Putamen (tissue), 1 donor: ENCODE measurements around the gene CASP8AP2.
"Not testable (repeated sequence)": the region's sequence is repeated elsewhere in the genome, so short reads cannot be mapped to it uniquely, and the experiment has no call there.

Experiments used
- DNase-seq: peaks from one replicate; pipeline ENCODE4 v3.0.0-alpha.2; 2016; ENCODE audit warnings: low spot score

Gene CASP8AP2

DNA sequence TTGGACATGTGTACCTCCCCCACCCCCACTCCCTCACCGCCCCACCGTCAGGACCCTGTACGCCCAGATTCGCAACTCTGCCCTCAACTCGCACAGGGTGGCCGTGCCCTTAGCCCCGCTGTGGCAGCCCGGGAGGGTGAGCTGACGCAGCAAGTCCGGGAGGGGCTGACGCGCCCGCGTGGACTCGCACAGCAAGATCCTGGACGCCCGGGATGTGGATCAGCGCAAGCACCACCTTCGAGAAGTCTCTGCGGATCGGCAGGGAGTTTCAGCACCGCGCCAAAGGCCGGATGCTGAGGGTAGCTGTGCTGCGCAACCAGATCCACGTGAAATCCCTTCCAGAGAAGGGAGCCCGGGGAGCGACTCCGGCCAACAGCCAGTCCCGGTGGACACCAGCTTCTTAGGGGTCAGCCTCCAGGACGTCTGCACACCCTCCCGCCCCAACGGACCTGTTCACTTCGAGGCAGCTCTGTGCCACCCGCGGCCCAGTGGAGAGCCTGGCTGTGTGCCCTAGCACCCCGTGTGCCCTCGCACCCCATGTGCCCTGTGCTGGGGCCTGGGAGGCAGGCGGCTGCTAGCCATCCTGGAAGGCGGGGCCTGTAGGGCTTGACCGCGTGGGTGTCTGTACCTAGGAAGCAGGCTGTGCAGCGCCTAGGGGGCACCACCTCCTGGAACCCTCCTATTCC is 57.9 kb downstream of the CASP8AP2 start:
- DNase-seq: no peak

DNA sequence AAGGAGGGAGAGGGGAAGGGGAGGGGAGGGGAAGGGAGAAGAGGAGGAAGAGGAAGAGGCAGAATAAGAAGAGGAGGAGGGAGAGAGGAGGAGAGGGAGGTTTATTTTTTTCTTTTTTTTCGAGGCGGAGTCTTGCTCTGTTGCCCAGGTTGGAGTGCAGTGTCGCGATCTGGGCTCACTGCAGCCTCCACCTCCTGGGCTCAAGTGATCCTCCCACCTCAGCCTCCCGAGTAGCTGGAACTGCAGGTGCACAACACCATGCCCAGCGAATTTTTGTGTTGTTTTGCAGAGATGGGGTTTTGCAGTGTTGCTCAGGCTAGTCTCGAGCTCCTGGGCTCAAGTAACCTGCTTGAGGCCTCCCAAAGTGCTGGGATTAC is 58.4 kb downstream of the CASP8AP2 start:
- no peak for DNase-seq

DNA sequence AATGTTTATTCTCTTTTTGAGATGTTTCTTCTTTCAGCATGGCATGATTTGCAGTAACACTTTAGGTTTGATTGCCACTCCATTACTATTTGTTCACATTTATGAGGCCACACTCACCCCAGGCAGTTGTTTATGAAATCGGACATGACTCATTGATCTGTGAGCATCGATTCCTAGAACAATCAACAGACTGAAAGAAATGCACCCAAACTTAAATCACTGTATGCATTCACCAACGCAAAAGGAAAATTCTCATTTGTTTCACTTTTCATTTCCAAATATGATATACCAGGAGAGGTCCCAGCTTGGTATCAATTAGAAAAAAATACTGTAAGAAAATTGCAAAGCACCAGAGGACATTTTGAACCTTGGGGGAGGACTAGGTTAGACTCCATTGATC is 59.2 kb downstream of the CASP8AP2 start:
- no peak for DNase-seq

DNA sequence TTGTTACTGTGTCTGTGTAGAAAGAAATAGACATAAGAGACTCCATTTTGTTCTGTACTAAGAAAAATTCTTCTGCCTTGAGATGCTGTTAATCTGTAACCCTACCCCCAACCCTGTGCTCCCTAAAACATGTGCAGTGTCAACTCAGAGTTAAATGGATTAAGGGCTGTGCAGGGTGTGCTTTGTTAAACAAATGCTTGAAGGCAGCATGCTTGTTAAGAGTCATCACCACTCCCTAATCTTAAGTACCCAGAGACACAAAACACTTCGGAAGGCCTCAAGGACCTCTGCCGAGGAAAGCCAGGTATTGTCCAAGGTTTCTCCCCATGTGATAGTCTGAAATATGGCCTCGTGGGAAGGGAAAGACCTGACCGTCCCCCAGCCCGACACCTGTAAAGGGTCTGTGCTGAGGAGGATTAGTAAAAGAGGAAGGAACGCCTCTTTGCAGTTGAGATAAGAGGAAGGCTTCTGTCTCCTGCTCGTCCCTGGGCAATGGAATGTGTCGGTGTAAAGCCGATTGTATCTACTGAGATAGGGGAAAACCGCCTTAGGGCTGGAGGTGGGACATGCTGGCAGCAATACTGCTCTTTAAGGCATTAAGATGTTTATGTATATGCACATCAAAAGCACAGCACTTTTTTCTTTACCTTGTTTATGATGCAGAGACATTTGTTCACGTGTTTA is 61.3 kb downstream of the CASP8AP2 start:
- DNase-seq: not testable (repeated sequence)

DNA sequence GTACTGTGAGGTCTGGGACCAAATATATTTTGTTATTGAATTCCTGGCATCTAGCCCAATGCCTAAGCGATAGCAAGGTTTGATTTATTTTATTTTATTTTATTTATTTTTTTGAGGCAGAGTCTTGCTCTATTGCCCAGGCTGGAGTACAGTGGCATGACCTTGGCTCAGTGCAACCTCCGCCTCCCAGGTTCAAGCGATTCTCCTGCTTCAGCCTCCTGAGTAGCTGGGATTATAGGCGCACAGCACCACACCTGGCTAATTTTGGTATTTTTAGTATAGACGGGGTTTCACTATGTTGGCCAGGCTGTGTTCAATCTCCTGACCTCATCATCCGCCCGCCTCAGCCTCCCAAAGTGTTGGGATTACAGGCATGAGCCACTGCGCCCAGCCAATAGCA is 62.9 kb downstream of the CASP8AP2 start:
- not testable (repeated sequence) for DNase-seq

DNA sequence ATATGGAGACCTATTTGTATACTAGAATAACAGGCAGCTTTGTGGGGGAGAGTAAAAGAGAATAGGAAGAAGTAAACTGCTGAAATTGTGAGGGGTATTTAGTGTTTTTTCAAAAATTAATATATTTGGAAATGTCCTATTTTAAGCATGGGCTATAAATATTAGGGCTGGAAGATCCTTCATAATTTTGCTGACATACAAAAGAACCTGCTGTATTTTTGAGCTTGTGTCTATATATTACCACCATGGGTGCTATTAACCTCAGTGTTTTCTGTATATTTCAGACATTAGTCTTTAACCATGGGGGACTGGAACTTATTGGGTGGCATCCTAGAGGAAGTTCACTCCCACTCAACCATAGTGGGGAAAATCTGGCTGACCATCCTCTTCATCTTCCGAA is 64.5 kb downstream of the CASP8AP2 start, which contains the start of gene GJA10:
TSS of gene GJA10 (plus strand) at position 301 of the 400 bp plus-strand sequence. CDS start at position 301, 0 bp downstream.
- no peak for DNase-seq

DNA sequence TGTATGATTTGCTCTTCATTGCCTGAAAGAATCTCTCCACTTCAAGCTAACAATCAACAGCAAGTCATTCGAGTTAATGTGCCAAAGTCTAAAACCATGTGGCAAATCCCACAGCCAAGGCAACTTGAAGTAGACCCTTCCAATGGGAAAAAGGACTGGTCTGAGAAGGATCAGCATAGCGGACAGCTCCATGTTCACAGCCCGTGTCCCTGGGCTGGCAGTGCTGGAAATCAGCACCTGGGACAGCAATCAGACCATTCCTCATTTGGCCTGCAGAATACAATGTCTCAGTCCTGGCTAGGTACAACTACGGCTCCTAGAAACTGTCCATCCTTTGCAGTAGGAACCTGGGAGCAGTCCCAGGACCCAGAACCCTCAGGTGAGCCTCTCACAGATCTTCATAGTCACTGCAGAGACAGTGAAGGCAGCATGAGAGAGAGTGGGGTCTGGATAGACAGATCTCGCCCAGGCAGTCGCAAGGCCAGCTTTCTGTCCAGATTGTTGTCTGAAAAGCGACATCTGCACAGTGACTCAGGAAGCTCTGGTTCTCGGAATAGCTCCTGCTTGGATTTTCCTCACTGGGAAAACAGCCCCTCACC is 65.7 kb downstream of the CASP8AP2 start:
- no peak for DNase-seq

DNA sequence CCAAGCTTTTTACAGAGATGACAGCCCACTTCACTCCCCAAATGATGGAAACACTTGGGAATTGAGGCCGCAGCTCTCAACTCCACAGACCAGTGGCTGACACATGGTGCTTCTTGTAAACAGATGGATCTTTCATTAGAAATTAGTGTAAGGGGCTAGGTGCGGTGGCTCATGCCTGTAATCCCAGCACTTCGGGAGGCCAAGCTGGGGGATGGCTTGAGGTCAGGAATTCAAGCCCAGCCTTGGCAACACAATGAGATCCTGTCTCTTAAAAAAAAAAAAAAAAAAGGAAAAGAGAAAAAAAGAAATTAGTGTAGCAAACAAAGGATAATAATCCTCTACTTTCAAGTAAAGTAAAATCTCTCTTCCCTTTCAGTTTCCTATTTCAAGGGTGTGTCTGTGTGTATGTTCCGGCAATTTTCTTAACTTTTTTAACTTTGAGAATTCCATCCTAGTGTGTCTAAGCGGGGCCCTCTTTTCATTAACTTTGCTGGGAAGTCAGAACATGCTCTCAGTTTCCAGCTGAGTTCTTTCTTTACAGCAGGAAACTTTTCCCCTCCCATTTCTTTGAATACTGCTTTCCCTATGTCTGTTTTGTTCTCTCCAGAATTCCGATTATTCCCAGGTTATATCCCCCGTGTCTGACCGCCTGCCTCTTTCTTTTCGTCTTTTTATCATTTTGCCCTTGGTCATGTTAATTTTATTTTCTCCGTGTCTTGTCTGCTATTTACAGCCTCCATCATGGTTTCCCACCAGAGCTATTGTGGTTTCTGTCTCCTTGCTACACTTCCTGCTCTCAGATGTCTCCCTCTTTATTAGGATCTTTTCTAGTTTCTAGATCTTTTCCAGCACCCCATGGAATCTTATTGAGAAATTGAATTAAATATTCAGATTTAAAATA is 80.6 kb downstream of the CASP8AP2 start:
- not testable (repeated sequence) for DNase-seq

DNA sequence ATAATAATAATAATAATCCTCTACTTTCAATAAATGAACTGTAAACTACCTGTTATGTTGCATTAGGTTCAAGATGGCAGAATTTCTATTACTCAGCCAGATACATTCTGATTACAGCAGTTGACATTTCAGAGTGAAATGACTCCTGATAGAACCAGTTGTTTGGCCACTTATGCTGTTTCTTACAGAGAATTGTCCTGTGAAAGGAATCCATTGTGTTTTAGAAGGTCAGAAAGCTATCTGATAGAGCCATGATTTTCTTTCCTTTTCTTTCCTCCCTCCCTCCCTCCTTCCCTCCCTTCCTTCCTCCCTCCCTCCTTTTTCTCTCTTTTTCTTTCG is 81.2 kb downstream of the CASP8AP2 start:
- DNase-seq: no peak

DNA sequence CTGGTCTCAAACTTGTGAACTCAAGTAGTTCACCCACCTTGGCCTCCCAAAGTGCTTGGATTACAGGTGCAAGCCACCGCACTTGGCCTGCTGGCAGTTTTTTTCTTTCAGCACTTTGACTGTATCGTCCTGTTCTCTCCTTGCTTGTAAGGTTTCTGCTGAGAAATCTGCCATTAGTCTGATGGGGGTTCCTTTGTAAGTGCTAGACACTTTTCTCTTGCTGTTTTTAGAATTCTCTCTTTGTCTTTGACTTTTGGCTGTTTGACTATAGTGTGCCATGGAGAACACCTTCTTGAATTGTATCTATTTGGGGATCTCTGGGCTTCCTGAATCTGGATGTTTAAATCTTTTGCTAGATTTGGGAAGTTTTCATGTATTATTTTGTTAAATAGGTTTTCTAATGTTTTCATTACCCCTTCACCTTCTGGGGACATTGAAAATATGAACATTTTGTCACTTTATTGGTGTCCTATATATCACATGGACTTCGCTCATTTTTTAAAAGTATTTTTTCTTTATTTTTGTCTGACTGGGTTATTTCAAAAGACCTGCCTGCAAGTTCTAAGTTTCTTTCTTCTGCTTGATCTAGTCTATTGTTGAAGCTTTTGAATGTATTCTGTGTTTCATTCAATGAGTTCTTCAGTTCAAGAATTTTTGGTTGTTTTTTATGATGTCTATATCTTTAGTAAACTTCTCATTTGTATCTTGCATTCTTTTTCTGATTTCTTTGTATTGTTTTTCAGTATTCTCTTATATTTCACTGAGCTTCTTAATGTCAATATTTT is 86.6 kb downstream of the CASP8AP2 start:
- DNase-seq: no peak

DNA sequence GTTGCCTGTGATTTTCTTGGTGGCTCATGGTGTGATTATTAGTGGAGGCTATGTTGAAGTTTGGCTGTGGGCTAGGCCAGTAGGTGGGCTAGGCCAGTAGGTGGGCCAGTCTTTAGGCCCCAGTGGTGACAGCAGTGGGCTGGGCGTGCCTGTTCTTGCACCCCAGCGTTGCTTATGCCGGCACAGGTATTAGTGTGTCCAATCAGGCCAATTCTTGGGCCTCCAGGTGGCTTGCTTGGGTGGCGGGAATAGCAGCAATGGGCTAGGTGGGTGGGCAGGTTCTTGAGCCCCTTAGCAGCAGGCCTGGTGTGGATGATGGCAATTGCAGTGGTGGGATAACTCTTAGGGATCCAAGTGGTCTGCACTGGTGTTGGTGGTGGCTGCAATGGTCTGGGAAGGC is 87.5 kb downstream of the CASP8AP2 start:
- no peak for DNase-seq

DNA sequence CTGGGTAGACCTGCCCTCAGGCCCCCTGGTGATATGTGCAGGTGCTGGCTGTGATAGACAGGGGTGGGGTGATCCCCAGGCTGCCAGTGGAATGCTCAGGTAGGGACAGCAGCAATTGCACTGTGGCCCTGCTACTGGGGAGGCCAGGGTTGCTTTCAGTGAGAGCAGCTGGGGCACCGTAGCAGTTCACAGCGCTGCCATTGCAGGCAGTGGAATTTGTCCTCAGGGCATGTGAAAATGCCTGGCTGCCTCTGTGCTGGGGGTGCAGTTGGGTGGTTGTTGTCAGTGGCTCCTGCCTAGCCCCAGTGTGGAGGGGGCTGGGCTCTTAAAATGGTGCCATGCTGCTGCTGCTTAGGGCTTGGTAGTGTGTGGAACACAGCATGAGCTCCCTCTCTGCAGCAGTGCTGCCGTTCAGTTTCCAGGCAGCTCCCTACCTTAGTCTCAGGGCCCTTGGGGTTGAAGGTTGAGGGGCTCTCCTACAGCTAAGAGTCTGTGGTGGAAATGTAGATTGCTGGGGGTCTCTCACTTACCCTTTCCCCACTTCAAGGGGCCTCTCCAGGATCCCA is 88.2 kb downstream of the CASP8AP2 start:
- DNase-seq: no peak
